Osteocyte (in vitro differentiated cells): ENCODE data around the gene PNMA8A. TPM values are rescaled to one million over a fixed set of nuclear protein-coding genes. Genes with fewer than 3 reads are reported as not detected.
"Not testable (repeated sequence)": the region's sequence is repeated elsewhere in the genome, so short reads cannot be mapped to it uniquely, and the experiment has no call there.

ENCODE experiments used
- DNase-seq: peaks from one replicate; pipeline ENCODE4 v3.0.0; 2021; ENCODE audit warnings: mixed read lengths; ENCODE audit not compliant: unreplicated experiment; ENCODE audit errors: extremely low spot score
- H3K27ac Mint-ChIP-seq: one replicate; pipeline ENCODE4 v1.8.0; 2021; ENCODE audit warnings: mild to moderate bottlenecking, mixed read lengths; ENCODE audit not compliant: unreplicated experiment
- H3K27me3 Mint-ChIP-seq: one replicate; pipeline ENCODE4 v1.8.0; 2021; ENCODE audit warnings: mixed read lengths; ENCODE audit not compliant: unreplicated experiment
- H3K36me3 Mint-ChIP-seq: one replicate; pipeline ENCODE4 v1.8.0; 2021; ENCODE audit warnings: mixed read lengths; ENCODE audit not compliant: unreplicated experiment
- H3K4me1 Mint-ChIP-seq: one replicate; pipeline ENCODE4 v1.8.0; 2021; ENCODE audit warnings: mixed read lengths; ENCODE audit not compliant: unreplicated experiment
- H3K4me3 Mint-ChIP-seq: one replicate; pipeline ENCODE4 v1.8.0; 2021; ENCODE audit warnings: mild to moderate bottlenecking, moderate library complexity, mixed read lengths; ENCODE audit not compliant: unreplicated experiment
- H3K9me3 Mint-ChIP-seq: one replicate; pipeline ENCODE4 v1.8.0; 2021; ENCODE audit warnings: mixed read lengths; ENCODE audit not compliant: unreplicated experiment
- CTCF ChIP-seq: fragments of 200-600 bp; sonication (generic); IDR thresholded peaks from 2 replicates; pipeline ENCODE4 v1.5.0; 2021; ENCODE audit warnings: antibody characterized with exemption, mild to moderate bottlenecking, moderate library complexity
- total RNA-seq: library from RNA; stranded (reverse); gene quantifications from 2 replicates; pipeline ENCODE4 v1.2.1, GENCODE V29; 2021

The PNMA8A gene
- total RNA-seq, 1 donor from 2014 or later: 10.3 TPM

DNA sequence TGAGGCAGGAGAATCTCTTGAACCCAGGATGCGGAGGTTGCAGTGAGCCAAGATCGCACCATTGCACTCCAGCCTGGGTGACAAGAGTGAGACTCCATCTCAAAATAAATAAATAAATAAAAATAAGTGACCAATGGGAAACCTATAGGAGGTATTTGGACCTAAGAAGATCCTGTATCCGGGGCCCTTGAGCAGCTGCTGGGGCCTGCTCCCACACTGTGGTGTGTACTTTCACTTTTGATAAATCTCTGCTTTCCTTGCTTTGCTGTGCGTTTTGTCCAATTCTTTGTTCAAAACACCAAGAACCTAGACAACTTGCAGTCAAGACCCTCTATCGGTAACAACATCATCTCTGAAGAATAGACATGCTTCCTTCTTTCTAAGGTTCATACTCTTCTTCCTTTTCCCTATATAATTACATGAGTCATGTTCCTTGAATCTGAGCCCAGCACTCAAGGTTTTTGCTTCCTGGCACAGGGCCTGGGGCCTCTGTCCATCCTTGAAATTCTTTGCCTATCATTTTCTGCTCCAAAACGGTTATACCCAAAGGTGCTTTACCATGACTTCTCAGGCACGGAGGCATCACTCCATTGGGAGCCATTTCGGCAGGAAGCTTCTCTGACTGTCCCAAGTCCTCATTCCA, 28.4 kb downstream of the PNMA8A start:
- no peak overlapping the region for H3K4me3 Mint-ChIP-seq
- DNase-seq: no peak
- peak overlapping the region; percentile 69 for H3K27ac Mint-ChIP-seq
- H3K4me1 Mint-ChIP-seq: peaks cover 7% of the 10 kb centered on the region
- TF ChIP-seq CTCF: no peak
- H3K9me3 Mint-ChIP-seq: no peaks in the 10 kb centered on the region
- no peaks in the 10 kb centered on the region for H3K27me3 Mint-ChIP-seq
- no peaks in the 10 kb centered on the region for H3K36me3 Mint-ChIP-seq

DNA sequence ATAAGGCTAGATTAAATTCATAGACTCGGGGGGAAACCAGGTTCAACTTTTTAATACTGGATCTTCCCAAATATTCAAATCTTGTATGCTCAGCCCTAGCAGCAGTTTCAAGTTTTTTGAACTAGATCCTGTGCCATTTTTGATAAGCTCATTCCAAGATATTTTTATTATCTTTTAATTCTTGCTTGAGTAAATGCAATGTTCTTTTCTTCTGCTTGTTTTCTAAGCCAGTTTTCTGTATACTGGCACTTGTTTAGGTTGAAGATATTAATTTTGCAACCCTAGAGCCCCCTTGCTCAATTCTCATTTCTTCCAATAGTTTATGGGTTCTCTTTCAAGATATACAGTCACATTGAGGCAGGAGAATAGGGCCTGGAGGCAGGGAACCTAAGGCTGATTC, 29.5 kb downstream of the PNMA8A start:
- Mint-ChIP-seq H3K27ac (no peak overlapping the region), H3K36me3 (no peaks in the 10 kb centered on the region), H3K27me3 (no peaks in the 10 kb centered on the region), H3K4me3 (no peak overlapping the region), H3K9me3 (no peaks in the 10 kb centered on the region), H3K4me1 (peaks cover 7% of the 10 kb centered on the region)
- DNase-seq: no peak
- TF ChIP-seq CTCF: no peak

DNA sequence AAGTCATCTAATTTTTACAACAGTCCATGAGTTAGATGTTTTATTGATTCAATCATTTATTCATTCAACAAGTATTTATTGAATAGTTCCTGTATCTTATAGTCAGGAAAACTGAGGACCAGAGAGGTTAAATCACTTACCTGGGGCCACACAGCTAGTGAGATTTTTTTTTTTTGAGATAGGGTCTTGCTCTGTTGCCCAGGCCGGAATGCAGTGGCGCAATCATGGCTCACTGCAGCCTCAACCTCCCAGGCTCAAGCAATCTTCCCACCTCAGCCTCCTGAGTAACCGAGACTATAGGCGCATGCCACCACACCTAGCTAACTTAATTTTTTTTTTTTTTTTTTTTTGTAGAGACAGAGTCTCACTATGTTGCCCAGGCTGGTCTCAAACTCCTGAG, 35.7 kb downstream of the PNMA8A start:
- not testable (repeated sequence) for H3K4me1 Mint-ChIP-seq, H3K27me3 Mint-ChIP-seq, DNase-seq, H3K4me3 Mint-ChIP-seq, H3K36me3 Mint-ChIP-seq, H3K9me3 Mint-ChIP-seq, H3K27ac Mint-ChIP-seq

GRCh38 chr19:46435009-46435408, 36.4 kb downstream of the PNMA8A start:
- H3K4me3 Mint-ChIP-seq: no peak overlapping the region
- TF ChIP-seq CTCF: no peak
- H3K27ac Mint-ChIP-seq: no peak overlapping the region
- no peaks in the 10 kb centered on the region for H3K36me3 Mint-ChIP-seq
- no peaks in the 10 kb centered on the region for H3K4me1 Mint-ChIP-seq
- H3K9me3 Mint-ChIP-seq: no peaks in the 10 kb centered on the region
- no peak for DNase-seq
- H3K27me3 Mint-ChIP-seq: peaks cover 7% of the 10 kb centered on the region

GRCh38 chr19:46433470-46433869, 37.9 kb downstream of the PNMA8A start:
- peaks cover 13% of the 10 kb centered on the region for H3K27me3 Mint-ChIP-seq
- H3K27ac Mint-ChIP-seq, DNase-seq, H3K36me3 Mint-ChIP-seq, H3K4me1 Mint-ChIP-seq, H3K4me3 Mint-ChIP-seq, H3K9me3 Mint-ChIP-seq: not testable (repeated sequence)

- peaks cover 12% of the 10 kb centered on the region for H3K4me1 Mint-ChIP-seq
- DNase-seq: no peak
- H3K9me3 Mint-ChIP-seq: no peaks in the 10 kb centered on the region
- H3K27me3 Mint-ChIP-seq: peaks cover 17% of the 10 kb centered on the region
- no peak overlapping the region for H3K4me3 Mint-ChIP-seq
- no peak overlapping the region for H3K27ac Mint-ChIP-seq
- no peaks in the 10 kb centered on the region for H3K36me3 Mint-ChIP-seq
- TF ChIP-seq CTCF: no peak
Measured at GRCh38 chr19:46431824-46432223, 39.5 kb downstream of the PNMA8A start.
